Measurements from ENCODE around the gene NUMB. TPM values are rescaled to one million over a fixed set of nuclear protein-coding genes. Genes with fewer than 3 reads are reported as not detected.

NUMB gene
- total RNA-seq, 1 donor from 2014 or later = 218 TPM

DNA sequence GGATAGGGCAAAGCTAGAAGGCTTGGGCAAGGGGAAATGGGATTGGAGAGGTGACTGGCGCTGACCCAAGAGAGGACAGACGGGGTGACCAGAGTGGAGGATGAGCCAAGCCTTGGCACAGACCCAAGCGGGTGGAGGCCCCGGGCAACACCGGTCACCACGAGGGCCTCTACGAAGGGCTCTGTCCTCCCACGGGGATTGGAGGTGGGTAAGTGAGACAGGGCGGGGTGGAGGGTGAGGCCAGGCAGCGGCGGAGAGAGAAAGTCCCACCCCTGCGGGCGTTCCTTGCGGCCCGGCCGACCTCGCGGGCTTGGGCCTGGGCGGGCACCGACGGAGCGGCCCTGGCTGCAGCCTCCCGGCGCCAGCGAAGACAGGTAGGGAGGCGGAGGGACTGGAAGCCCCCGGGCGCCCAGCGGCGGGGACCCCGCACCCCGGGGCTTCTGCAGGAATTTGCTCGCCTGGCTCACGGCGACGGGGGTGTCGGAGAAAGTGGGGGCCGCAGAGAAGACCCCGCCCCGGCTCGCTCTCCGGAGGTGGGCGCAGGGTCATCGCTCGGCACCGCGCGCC lies 221.0 kb downstream of the NUMB start, which contains the start of gene PAPLN:
Gene PAPLN, plus strand, starts transcription at position 288 of the 567 bp plus-strand sequence. CDS start 2,273 bp downstream, outside the sequence.
- peaks cover 26% of the 10 kb centered on the region for H3K27me3 Mint-ChIP-seq (ENCODE audit: unreplicated experiment)
- H3K9me3 Mint-ChIP-seq (ENCODE audit: unreplicated experiment) = no peaks in the 10 kb centered on the region
- peaks cover 17% of the 10 kb centered on the region for H3K4me1 Mint-ChIP-seq (ENCODE audit: unreplicated experiment)
- DNase-seq (ENCODE audit: low spot score) = no peak
- H3K4me3 Mint-ChIP-seq (ENCODE audit: unreplicated experiment) = peak within 1 kb of the TSS; percentile 74
- H3K27ac Mint-ChIP-seq (ENCODE audit: unreplicated experiment) = peak within 1 kb of the TSS; percentile 13
- peaks cover 5% of the 10 kb centered on the region for H3K36me3 Mint-ChIP-seq (ENCODE audit: low read depth, unreplicated experiment)
- no peak for TF ChIP-seq CTCF (IDR thresholded peaks at IDR 0.05; ENCODE audit: unreplicated experiment)

DNA sequence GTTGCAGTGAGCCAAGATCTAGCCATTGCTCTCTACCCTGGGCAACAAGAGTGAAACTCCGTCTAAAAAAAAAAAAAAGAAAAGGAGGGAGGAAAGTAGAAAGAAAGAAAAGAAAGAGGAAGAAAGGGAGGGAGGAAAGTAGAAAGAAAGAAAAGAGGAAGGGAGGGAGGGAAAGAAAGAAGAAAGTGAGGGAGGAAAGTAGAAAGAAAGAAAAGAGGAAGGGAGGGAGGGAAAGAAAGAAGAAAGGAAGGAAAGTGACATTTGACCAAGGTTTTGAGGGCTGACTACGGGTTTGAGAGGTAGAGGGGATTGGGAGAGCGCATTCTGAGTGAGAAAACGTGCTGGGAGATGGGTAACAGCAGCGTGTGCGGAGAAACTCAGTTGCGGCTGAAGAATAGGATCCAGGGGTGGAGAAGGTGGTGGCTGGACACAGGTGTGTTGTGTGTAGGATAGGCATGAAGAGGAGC lies 221.6 kb downstream of the NUMB start:
- Mint-ChIP-seq H3K4me3 (ENCODE audit: unreplicated experiment) (peak overlapping the region; percentile 74), H3K36me3 (ENCODE audit: low read depth, unreplicated experiment) (peaks cover 5% of the 10 kb centered on the region), H3K4me1 (ENCODE audit: unreplicated experiment) (peaks cover 17% of the 10 kb centered on the region), H3K27me3 (ENCODE audit: unreplicated experiment) (peaks cover 24% of the 10 kb centered on the region), H3K9me3 (ENCODE audit: unreplicated experiment) (no peaks in the 10 kb centered on the region), H3K27ac (ENCODE audit: unreplicated experiment) (no peak overlapping the region)
- no peak for DNase-seq (ENCODE audit: low spot score)
- no peak for TF ChIP-seq CTCF (IDR thresholded peaks at IDR 0.05; ENCODE audit: unreplicated experiment)

DNA sequence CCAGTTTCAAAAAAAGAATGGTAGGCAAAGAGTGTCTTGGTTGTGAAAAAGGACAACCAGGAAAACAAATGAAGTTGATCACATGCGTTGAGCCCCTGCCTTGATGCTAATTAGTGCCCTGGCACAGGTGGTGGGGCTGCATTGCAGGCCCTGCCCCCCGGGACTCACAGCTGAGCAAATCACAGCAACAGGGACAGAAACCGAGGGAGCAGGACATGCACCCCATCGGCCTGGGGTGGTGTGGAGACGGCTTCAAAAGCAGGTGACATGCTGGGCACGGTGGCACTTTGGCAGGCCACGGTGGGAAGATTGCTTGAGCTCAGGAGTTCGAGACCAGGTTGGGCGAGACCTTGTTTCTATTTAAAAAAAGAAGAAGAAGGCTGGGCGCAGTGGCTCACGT lies 222.2 kb downstream of the NUMB start:
- peak overlapping the region; percentile 13 for H3K27ac Mint-ChIP-seq (ENCODE audit: unreplicated experiment)
- H3K4me1 Mint-ChIP-seq (ENCODE audit: unreplicated experiment) = peaks cover 20% of the 10 kb centered on the region
- peaks cover 5% of the 10 kb centered on the region for H3K36me3 Mint-ChIP-seq (ENCODE audit: low read depth, unreplicated experiment)
- H3K27me3 Mint-ChIP-seq (ENCODE audit: unreplicated experiment) = peaks cover 25% of the 10 kb centered on the region
- peak overlapping the region; percentile 42 for H3K4me3 Mint-ChIP-seq (ENCODE audit: unreplicated experiment)
- no peak for TF ChIP-seq CTCF (IDR thresholded peaks at IDR 0.05; ENCODE audit: unreplicated experiment)
- H3K9me3 Mint-ChIP-seq (ENCODE audit: unreplicated experiment) = no peaks in the 10 kb centered on the region
- DNase-seq (ENCODE audit: low spot score) = no peak

DNA sequence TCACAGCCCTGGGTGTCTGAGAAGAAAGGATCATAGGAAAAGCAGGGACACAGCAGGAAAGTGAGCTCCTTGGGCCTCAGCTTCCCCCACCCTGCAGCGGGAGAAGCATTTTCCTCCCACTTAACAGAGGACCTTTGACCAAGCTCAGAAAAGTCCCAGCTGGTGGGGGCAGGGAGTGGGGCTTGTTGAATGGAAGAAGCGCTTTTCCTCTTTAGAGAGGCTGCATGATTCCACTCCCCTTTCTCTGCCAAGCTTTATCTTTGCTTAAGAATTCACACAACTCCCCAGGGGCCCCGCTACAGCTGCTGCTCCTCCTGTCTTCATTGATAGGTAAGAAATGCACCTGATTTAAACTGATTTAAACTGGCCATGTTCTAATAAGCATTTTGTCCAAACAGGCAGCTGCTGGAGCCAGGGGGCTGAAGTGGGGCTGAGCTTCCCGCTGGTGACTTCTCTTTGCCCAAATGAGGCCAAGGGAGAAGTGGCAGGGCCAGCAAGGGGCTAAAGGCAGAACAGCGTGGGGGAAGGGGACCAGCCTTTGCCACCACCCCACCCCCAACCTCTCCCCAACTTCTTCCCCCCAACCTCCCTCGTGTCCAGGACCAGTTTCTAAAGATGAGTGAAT lies 222.7 kb downstream of the NUMB start:
- no peak overlapping the region for H3K27ac Mint-ChIP-seq (ENCODE audit: unreplicated experiment)
- peaks cover 5% of the 10 kb centered on the region for H3K36me3 Mint-ChIP-seq (ENCODE audit: low read depth, unreplicated experiment)
- TF ChIP-seq CTCF (IDR thresholded peaks at IDR 0.05; ENCODE audit: unreplicated experiment) = no peak
- peaks cover 20% of the 10 kb centered on the region for H3K4me1 Mint-ChIP-seq (ENCODE audit: unreplicated experiment)
- peaks cover 25% of the 10 kb centered on the region for H3K27me3 Mint-ChIP-seq (ENCODE audit: unreplicated experiment)
- H3K4me3 Mint-ChIP-seq (ENCODE audit: unreplicated experiment) = peak overlapping the region; percentile 42
- no peak for DNase-seq (ENCODE audit: low spot score)
- no peaks in the 10 kb centered on the region for H3K9me3 Mint-ChIP-seq (ENCODE audit: unreplicated experiment)

Data from endothelial cell (in vitro differentiated cells).